Measurements from ENCODE around the gene OR2Z1. TPM values are rescaled to one million over a fixed set of nuclear protein-coding genes. Genes with fewer than 3 reads are reported as not detected.

OR2Z1 gene, protein sequence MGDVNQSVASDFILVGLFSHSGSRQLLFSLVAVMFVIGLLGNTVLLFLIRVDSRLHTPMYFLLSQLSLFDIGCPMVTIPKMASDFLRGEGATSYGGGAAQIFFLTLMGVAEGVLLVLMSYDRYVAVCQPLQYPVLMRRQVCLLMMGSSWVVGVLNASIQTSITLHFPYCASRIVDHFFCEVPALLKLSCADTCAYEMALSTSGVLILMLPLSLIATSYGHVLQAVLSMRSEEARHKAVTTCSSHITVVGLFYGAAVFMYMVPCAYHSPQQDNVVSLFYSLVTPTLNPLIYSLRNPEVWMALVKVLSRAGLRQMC
- total RNA-seq, result not detected

DNA sequence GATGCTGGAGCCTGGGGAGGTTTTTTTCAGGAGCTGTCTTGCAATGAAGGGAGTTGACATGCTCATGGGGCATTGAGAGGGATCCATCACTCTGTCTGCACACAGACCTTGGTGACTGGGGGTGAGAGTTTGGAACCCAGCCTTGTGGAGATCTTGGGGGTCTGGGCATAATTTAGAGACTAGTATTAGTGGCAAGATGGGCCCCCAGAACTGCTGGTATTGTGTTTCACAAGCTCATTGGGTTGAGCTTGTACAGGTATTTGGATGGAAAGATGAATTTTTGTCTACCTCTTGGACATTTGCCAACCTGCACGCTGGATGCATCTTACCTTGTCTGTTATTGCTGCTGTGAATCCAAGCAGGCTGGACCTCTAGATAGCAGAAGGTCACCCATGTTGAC, at the start of gene OR2Z1:
Gene OR2Z1, plus strand, starts transcription at position 301 of the 400 bp plus-strand sequence. CDS start 9,395 bp downstream, outside the sequence.
- H3K27me3 ChIP-seq, result no peaks in the 10 kb centered on the region
- TF ChIP-seq CTCF (IDR thresholded peaks at IDR 0.05), result no peak
- no peaks in the 10 kb centered on the region for H3K4me1 ChIP-seq
- no peak for DNase-seq (ENCODE audit: low spot score)
- peaks cover 0 to 5% of the 10 kb centered on the region in 2 donors for H3K9me3 ChIP-seq
- no peaks in the 10 kb centered on the region for H3K36me3 ChIP-seq
- no peak within 1 kb of the TSS for H3K4me3 ChIP-seq
- no peak within 1 kb of the TSS for H3K27ac ChIP-seq

DNA sequence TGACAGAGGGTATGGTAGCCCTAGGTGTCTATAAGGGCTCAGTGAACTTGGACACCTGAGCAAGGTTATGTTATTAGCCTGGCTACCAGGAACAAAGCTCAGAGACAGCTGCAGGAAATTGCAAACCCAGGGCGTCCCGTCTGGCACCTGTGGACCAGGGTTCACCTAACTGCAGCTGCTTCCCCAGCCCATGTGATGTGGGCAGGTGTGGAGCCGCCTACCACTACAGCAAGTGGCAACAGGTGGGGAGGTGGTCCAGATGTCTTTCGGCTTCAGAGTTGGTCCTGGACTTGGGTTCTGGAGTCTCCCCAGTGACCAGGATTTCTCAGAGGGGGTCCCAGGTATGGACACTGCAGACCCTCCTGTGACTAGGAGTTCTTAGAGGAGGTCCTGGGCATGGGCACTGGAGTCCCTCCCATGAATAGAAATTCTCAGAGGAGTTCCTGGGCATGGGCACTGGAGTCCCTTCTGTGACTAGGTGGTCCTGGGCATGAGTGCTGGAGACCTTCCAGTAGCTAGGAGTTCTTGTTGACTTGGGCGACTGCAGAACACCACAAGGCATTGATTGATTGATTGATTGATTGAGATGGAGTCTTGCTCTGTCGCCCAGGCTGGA, 48.0 kb upstream of the OR2Z1 start:
- Histone ChIP-seq H3K36me3 (no peaks in the 10 kb centered on the region), H3K4me1 (no peaks in the 10 kb centered on the region), H3K9me3 (no peaks in the 10 kb centered on the region), H3K27ac (no peak overlapping the region), H3K27me3 (no peaks in the 10 kb centered on the region), H3K4me3 (no peak overlapping the region)
- DNase-seq (ENCODE audit: low spot score), result no peak
- TF ChIP-seq CTCF (IDR thresholded peaks at IDR 0.05), result no peak

DNA sequence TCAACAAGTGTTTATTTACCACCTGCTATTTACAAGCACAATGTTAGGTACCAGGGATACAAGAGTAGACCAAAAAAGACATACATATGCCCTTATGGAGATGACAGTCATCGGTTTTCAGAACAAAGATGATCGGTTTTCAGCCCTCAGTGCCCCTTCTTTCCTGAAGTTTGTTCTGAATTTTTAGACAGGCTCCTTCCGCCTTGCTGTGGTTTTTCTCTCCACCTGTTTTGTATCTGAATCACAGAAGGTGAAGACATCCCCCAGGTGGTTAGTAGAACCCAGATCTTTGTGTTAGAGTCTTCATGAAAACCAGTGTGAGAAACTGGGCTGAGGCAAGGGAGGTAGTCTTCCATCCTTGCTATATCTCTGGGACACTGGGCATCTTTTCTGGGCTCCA, 46.4 kb upstream of the OR2Z1 start:
- no peak for DNase-seq (ENCODE audit: low spot score)
- Histone ChIP-seq H3K4me1 (no peaks in the 10 kb centered on the region), H3K27ac (no peak overlapping the region), H3K27me3 (no peaks in the 10 kb centered on the region), H3K9me3 (no peaks in the 10 kb centered on the region), H3K36me3 (no peaks in the 10 kb centered on the region), H3K4me3 (no peak overlapping the region)
- no peak for TF ChIP-seq CTCF (IDR thresholded peaks at IDR 0.05)

DNA sequence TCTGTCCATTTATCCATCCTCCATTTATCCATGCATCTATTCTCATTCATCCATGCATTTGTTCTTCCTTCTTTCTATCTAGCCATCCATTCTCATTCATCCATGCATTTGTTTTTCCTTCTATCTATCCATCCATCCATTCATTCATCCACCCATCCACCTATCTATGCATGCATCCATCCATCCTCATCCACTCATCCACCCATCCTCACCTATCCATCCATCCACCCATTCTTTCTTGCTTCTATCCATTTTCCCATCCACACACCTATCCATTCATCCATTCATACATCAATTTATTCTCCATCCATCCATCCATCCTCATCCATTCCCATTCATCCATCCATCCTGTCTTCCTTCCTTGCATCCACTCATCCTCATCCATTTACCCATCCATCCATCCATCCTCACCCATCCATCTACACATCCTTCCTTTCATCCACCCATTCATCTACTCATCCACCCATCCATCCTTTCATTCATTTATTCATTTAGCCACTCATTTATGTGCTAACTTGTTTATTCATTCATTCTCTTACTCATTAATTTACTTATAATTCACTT, 43.1 kb upstream of the OR2Z1 start:
- H3K36me3 ChIP-seq, result no peaks in the 10 kb centered on the region
- DNase-seq (ENCODE audit: low spot score), result no peak
- TF ChIP-seq CTCF (IDR thresholded peaks at IDR 0.05), result no peak

GRCh38 chr19:8680676-8681344, 40.6 kb upstream of the OR2Z1 start:
- Histone ChIP-seq H3K4me1 (no peaks in the 10 kb centered on the region), H3K36me3 (no peaks in the 10 kb centered on the region), H3K27me3 (no peaks in the 10 kb centered on the region)

More for the DNA sequence above, 43.1 kb upstream of the OR2Z1 start:
- Histone ChIP-seq H3K4me1 (no peaks in the 10 kb centered on the region), H3K27ac (no peak overlapping the region), H3K27me3 (no peaks in the 10 kb centered on the region), H3K4me3 (no peak overlapping the region), H3K9me3 (peaks cover 0 to 7% of the 10 kb centered on the region in 2 donors)

More at GRCh38 chr19:8680676-8681344, 40.6 kb upstream of the OR2Z1 start:
- Histone ChIP-seq H3K9me3 (peaks cover 0 to 7% of the 10 kb centered on the region in 2 donors), H3K27ac (no peak overlapping the region), H3K4me3 (no peak overlapping the region)
- DNase-seq (ENCODE audit: low spot score), result no peak
- TF ChIP-seq CTCF (IDR thresholded peaks at IDR 0.05), result no peak
